Panc1 (cell line): ENCODE data around the gene BDP1. TPM values are rescaled to one million over a fixed set of nuclear protein-coding genes. Genes with fewer than 3 reads are reported as not detected.

ENCODE experiments used
- ATAC-seq: fragments of 200-7000 bp; cut with Tn5 transposase; 2 replicates; pipeline ENCODE4 v1.9.1; 2020; ENCODE audit warnings: mild to moderate bottlenecking, moderate library complexity
- BruUV-seq: library from RNA; stranded (reverse); fragments of 400-500 nt; replicated peaks from 2 replicates; lab custom pipeline; 2021; lab: Mats Ljungman, UMichigan
- CTCF ChIA-PET: fragments of 300-600 bp; sonication (Branson Sonifier 250); formaldehyde crosslinking; loops from one replicate; lab custom pipeline; 2022; ENCODE audit warnings: antibody characterized with exemption; lab: Charles Lee
- POLR2A ChIA-PET: fragments of 300-600 bp; sonication (Branson Sonifier 250); formaldehyde crosslinking; loops from one replicate; lab custom pipeline; 2022; ENCODE audit warnings: antibody characterized with exemption; lab: Charles Lee
- DNase-seq: peaks from one replicate; pipeline ENCODE4 v3.0.0-alpha.2; 2010; ENCODE audit warnings: low read depth, low spot score
- H3K27ac ChIP-seq: 2 replicates; pipeline ENCODE4 v1.5.1; 2011; ENCODE audit warnings: mild to moderate bottlenecking, low read length, inconsistent platforms
- H3K27me3 ChIP-seq: fragments of 200-500 bp; sonication (Bioruptor generic); 2 replicates; pipeline ENCODE4 v1.6.0; 2014; ENCODE audit warnings: low read length, inconsistent platforms; ENCODE audit not compliant: control insufficient read depth, insufficient read depth
- H3K36me3 ChIP-seq: fragments of 200-500 bp; sonication (Bioruptor generic); 2 replicates; pipeline ENCODE4 v1.5.1; 2014; ENCODE audit warnings: inconsistent platforms, mild to moderate bottlenecking, low read length, moderate library complexity; ENCODE audit not compliant: control insufficient read depth, insufficient read depth
- H3K4me1 ChIP-seq: 2 replicates; pipeline ENCODE4 v1.5.1; 2011; ENCODE audit warnings: inconsistent platforms, mild to moderate bottlenecking, low read length, moderate library complexity; ENCODE audit not compliant: control insufficient read depth, insufficient read depth
- H3K4me3 ChIP-seq, 2 experiments: 2 replicates each; pipeline ENCODE4 v1.5.1; 2011 to 2012; ENCODE audit warnings: low read depth in 2 of 2, low read length in 2 of 2, mild to moderate bottlenecking in 2 of 2, inconsistent platforms in 1 of 2, moderate library complexity in 1 of 2
- H3K9me3 ChIP-seq: fragments of 200-500 bp; sonication (Bioruptor generic); 2 replicates; pipeline ENCODE4 v1.5.1; 2014; ENCODE audit warnings: low read depth, mild to moderate bottlenecking, inconsistent platforms, low read length, moderate library complexity; ENCODE audit not compliant: control insufficient read depth, insufficient read depth
- POLR2AphosphoS5 ChIP-seq: IDR thresholded peaks from 2 replicates; pipeline ENCODE4 v1.6.1; 2012; ENCODE audit warnings: mild to moderate bottlenecking, low read depth, low read length, moderate library complexity
- SIN3A ChIP-seq: IDR thresholded peaks from 2 replicates; pipeline ENCODE4 v1.6.1; 2012; ENCODE audit warnings: low read depth, mild to moderate bottlenecking, low read length, moderate library complexity, borderline replicate concordance; ENCODE audit not compliant: insufficient read depth
- TCF7L2 ChIP-seq: IDR thresholded peaks from 2 replicates; pipeline ENCODE4 v1.6.1; 2011; ENCODE audit warnings: mild to moderate bottlenecking, low read depth, low read length, inconsistent platforms
- in situ Hi-C: cut with HindIII; loops from 2 replicates; pipeline ENCODE4 v1.10.0; 2016; ENCODE audit warnings: low sequenced_read_pairs, low pct_unique_long_range_greater_than_20kb
- intact Hi-C: fragments of 100-400 bp; cut with micrococcal nuclease; formaldehyde crosslinking; loops from one replicate; pipeline ENCODE4 v1.10.0; 2022; ENCODE audit not compliant: unreplicated experiment
- total RNA-seq: library from RNA; stranded (reverse); gene quantifications from one replicate; pipeline ENCODE4 v1.2.1, GENCODE V29; 2021; ENCODE audit not compliant: unreplicated experiment
- TF ChIP-seq, protein P1 (sequence below): fragments of 450-650 bp; IDR thresholded peaks from 2 replicates; pipeline ENCODE4 v1.5.1; 2017; ENCODE audit warnings: mild to moderate bottlenecking
- TF ChIP-seq, protein P2 (sequence below), 2 experiments: IDR thresholded peaks; 2 replicates each; pipeline ENCODE4 v1.6.1; 2011 to 2012; ENCODE audit warnings: low read depth in 2 of 2, control low read depth in 1 of 2, low read length in 1 of 2, mild to moderate bottlenecking in 1 of 2, moderate library complexity in 1 of 2; ENCODE audit not compliant: insufficient read depth in 1 of 2

BDP1 gene
- total RNA-seq, 1 experiment from 2014 or later, result 30.7 TPM

DNA sequence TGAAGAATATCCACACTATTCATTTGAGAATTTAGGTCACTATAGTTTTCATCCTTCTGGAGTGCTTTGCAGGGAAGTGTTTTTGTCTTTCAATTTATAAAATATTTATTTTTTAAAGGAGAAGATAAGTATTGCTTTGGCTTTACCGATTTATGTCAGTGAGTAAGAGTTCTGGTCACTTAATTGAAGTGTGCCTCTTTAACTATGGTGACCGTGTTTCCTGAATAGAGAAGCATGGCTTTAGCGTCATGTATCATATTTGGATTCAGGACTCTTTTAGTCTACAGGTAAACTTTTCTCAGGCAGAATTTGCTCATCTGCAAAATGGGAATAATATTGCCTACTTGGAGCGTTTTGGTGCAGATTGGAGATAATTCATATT lies 902 bp downstream of the BDP1 start:
- no TSS peak for BruUV-seq
- intact Hi-C loops, result no loop called here
- H3K4me1 ChIP-seq, result peaks cover 12% of the 10 kb centered on the region; the same call in 1 of the 2 replicates
- ChIA-PET POLR2A (no interaction called here), CTCF (no interaction called here)
- in situ Hi-C loops, result no loop called here
- peak overlapping the region; percentile 91 to 92 for H3K4me3 ChIP-seq
- peak overlapping the region; percentile 71 for H3K27ac ChIP-seq
- peaks cover 15% of the 10 kb centered on the region for H3K36me3 ChIP-seq
- no peaks in the 10 kb centered on the region for H3K27me3 ChIP-seq
- no peaks in the 10 kb centered on the region for H3K9me3 ChIP-seq
- DNase-seq (no peak), ATAC-seq (no peak)
- no peak for TF ChIP-seq POLR2AphosphoS5
- TF ChIP-seq, protein P1, sequence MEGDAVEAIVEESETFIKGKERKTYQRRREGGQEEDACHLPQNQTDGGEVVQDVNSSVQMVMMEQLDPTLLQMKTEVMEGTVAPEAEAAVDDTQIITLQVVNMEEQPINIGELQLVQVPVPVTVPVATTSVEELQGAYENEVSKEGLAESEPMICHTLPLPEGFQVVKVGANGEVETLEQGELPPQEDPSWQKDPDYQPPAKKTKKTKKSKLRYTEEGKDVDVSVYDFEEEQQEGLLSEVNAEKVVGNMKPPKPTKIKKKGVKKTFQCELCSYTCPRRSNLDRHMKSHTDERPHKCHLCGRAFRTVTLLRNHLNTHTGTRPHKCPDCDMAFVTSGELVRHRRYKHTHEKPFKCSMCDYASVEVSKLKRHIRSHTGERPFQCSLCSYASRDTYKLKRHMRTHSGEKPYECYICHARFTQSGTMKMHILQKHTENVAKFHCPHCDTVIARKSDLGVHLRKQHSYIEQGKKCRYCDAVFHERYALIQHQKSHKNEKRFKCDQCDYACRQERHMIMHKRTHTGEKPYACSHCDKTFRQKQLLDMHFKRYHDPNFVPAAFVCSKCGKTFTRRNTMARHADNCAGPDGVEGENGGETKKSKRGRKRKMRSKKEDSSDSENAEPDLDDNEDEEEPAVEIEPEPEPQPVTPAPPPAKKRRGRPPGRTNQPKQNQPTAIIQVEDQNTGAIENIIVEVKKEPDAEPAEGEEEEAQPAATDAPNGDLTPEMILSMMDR, result no peak
- TF ChIP-seq TCF7L2, result no peak
- TF ChIP-seq SIN3A, result no peak

- BruUV-seq, result no TSS peak
- H3K4me1 ChIP-seq, result peaks cover 12% of the 10 kb centered on the region; the same call in 1 of the 2 replicates
- in situ Hi-C loops (no loop called here), intact Hi-C loops (no loop called here)
- H3K36me3 ChIP-seq, result peaks cover 18% of the 10 kb centered on the region
- H3K27me3 ChIP-seq, result no peaks in the 10 kb centered on the region
- no peaks in the 10 kb centered on the region for H3K9me3 ChIP-seq
- peak overlapping the region; percentile 91 to 92 for H3K4me3 ChIP-seq
- H3K27ac ChIP-seq, result no peak overlapping the region
- no peak for ATAC-seq
- no peak for DNase-seq
- TF ChIP-seq POLR2AphosphoS5, result no peak
- ChIA-PET POLR2A (no interaction called here), CTCF (no interaction called here)
Measured at GRCh38 chr5:71457106-71457505, 1.7 kb downstream of the BDP1 start.

GRCh38 chr5:71460693-71461092 lies 5.2 kb downstream of the BDP1 start:
- ATAC-seq (no peak), DNase-seq (no peak)
- H3K27ac ChIP-seq, result no peak overlapping the region
- TF ChIP-seq TCF7L2 (no peak), SIN3A (no peak), POLR2AphosphoS5 (no peak)
- TF ChIP-seq, protein P2, sequence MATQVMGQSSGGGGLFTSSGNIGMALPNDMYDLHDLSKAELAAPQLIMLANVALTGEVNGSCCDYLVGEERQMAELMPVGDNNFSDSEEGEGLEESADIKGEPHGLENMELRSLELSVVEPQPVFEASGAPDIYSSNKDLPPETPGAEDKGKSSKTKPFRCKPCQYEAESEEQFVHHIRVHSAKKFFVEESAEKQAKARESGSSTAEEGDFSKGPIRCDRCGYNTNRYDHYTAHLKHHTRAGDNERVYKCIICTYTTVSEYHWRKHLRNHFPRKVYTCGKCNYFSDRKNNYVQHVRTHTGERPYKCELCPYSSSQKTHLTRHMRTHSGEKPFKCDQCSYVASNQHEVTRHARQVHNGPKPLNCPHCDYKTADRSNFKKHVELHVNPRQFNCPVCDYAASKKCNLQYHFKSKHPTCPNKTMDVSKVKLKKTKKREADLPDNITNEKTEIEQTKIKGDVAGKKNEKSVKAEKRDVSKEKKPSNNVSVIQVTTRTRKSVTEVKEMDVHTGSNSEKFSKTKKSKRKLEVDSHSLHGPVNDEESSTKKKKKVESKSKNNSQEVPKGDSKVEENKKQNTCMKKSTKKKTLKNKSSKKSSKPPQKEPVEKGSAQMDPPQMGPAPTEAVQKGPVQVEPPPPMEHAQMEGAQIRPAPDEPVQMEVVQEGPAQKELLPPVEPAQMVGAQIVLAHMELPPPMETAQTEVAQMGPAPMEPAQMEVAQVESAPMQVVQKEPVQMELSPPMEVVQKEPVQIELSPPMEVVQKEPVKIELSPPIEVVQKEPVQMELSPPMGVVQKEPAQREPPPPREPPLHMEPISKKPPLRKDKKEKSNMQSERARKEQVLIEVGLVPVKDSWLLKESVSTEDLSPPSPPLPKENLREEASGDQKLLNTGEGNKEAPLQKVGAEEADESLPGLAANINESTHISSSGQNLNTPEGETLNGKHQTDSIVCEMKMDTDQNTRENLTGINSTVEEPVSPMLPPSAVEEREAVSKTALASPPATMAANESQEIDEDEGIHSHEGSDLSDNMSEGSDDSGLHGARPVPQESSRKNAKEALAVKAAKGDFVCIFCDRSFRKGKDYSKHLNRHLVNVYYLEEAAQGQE (IDR thresholded peaks at IDR 0.05; ENCODE audit: insufficient read depth in 1 of 2, low read depth in 2 of 2, low read length in 1 of 2), result no peak
- TF ChIP-seq, protein P1, result no peak
- BruUV-seq, result no TSS peak
- in situ Hi-C loops, result no loop called here
- no peaks in the 10 kb centered on the region for H3K9me3 ChIP-seq
- POLR2A ChIA-PET, result interaction anchor here (0.5 kb wide), 1 partner anchor 52 kb away, joined by 13 read pairs; no protein-coding TSS in a partner anchor
- no peaks in the 10 kb centered on the region for H3K27me3 ChIP-seq
- H3K4me3 ChIP-seq, result no peak overlapping the region
- CTCF ChIA-PET, result no interaction called here
- peaks cover 9% of the 10 kb centered on the region; the same call in 1 of the 2 replicates for H3K4me1 ChIP-seq
- intact Hi-C loops, result no loop called here
- H3K36me3 ChIP-seq, result peaks cover 21% of the 10 kb centered on the region
